A549 (cell line): ENCODE measurements around the gene SPIN4.
"Not testable (repeated sequence)": the region's sequence is repeated elsewhere in the genome, so short reads cannot be mapped to it uniquely, and the experiment has no call there.

ENCODE experiments used
- CEBPB ChIP-seq, 2 experiments: fragments of >200 bp in 1 of 2; sonication (Bioruptor Twin) in 1 of 2; formaldehyde crosslinking in 1 of 2; IDR thresholded peaks; 2 replicates each; pipeline ENCODE4 v1.6.1; 2012 to 2016
- CHD2 ChIP-seq: fragments of 150-350 bp; IDR thresholded peaks from 2 replicates; pipeline ENCODE4 v1.6.1; 2014; ENCODE audit warnings: low read length; ENCODE audit not compliant: partially characterized antibody
- KDM1A ChIP-seq: fragments of 200-600 bp; sonication (generic); IDR thresholded peaks from 2 replicates; pipeline ENCODE4 v1.6.1; 2016; ENCODE audit warnings: low read depth, mild to moderate bottlenecking
- TF ChIP-seq, protein P1 (sequence below): fragments of >200 bp; sonication (Bioruptor Twin); formaldehyde crosslinking; IDR thresholded peaks from 3 replicates; pipeline ENCODE4 v1.5.1; 2016
- TF ChIP-seq, protein P2 (sequence below): fragments of 450-650 bp; IDR thresholded peaks from 2 replicates; pipeline ENCODE4 v1.6.1; 2014; ENCODE audit warnings: antibody characterized with exemption

DNA sequence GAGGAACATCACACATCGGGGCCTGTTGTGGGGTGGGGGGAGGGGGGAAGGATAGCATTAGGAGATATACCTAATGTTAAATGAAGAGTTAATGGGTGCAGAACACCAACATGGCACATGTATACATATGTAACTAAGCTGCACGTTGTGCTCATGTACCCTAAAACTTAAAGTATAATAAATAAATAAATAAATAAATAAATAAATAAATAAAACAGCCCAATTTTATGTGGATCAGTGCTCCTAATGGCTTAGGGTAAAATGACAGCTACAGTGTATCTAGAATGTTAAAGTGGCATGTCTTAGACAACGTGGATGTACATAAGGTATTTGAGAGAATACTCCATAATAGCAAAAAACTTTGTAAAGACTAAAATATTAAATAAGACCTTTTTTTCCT lies 21.9 kb upstream of the SPIN4 start:
- not testable (repeated sequence) for TF ChIP-seq KDM1A; CEBPB (IDR thresholded peaks at IDR 0.05); CHD2
- TF ChIP-seq, protein P1, sequence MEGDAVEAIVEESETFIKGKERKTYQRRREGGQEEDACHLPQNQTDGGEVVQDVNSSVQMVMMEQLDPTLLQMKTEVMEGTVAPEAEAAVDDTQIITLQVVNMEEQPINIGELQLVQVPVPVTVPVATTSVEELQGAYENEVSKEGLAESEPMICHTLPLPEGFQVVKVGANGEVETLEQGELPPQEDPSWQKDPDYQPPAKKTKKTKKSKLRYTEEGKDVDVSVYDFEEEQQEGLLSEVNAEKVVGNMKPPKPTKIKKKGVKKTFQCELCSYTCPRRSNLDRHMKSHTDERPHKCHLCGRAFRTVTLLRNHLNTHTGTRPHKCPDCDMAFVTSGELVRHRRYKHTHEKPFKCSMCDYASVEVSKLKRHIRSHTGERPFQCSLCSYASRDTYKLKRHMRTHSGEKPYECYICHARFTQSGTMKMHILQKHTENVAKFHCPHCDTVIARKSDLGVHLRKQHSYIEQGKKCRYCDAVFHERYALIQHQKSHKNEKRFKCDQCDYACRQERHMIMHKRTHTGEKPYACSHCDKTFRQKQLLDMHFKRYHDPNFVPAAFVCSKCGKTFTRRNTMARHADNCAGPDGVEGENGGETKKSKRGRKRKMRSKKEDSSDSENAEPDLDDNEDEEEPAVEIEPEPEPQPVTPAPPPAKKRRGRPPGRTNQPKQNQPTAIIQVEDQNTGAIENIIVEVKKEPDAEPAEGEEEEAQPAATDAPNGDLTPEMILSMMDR, result not testable (repeated sequence)
- TF ChIP-seq, protein P2, sequence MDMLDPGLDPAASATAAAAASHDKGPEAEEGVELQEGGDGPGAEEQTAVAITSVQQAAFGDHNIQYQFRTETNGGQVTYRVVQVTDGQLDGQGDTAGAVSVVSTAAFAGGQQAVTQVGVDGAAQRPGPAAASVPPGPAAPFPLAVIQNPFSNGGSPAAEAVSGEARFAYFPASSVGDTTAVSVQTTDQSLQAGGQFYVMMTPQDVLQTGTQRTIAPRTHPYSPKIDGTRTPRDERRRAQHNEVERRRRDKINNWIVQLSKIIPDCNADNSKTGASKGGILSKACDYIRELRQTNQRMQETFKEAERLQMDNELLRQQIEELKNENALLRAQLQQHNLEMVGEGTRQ, result not testable (repeated sequence)
